GM12891 (cell line): Measurements from ENCODE around the gene GEMIN8.

Experiments
- DNase-seq: peaks from one replicate; pipeline ENCODE4 v3.0.0; 2011; ENCODE audit warnings: low spot score; ENCODE audit not compliant: insufficient read length
- FAIRE-seq: peaks from 2 replicates; lab custom pipeline; 2011; peaks lifted over from hg19 to GRCh38; lab: Jason Lieb, UNC
- PAX5 ChIP-seq: IDR thresholded peaks from 2 replicates; pipeline ENCODE4 v1.6.1; 2011; ENCODE audit warnings: low read length, moderate library complexity, mild to moderate bottlenecking; ENCODE audit not compliant: insufficient read depth, severe bottlenecking
- POLR2A ChIP-seq: IDR thresholded peaks from 2 replicates; pipeline ENCODE4 v1.6.1; 2011; ENCODE audit warnings: low read depth, low read length, control low read depth
- POLR2AphosphoS5 ChIP-seq: IDR thresholded peaks from 2 replicates; pipeline ENCODE4 v1.6.1; 2011; ENCODE audit warnings: low read depth, low read length, control low read depth
- POU2F2 ChIP-seq: IDR thresholded peaks from 2 replicates; pipeline ENCODE4 v1.6.1; 2011; ENCODE audit warnings: low read depth, mild to moderate bottlenecking, control low read depth, low read length, moderate library complexity
- SPI1 ChIP-seq: IDR thresholded peaks from 2 replicates; pipeline ENCODE4 v1.6.1; 2011; ENCODE audit warnings: low read depth, low read length, control low read depth
- TAF1 ChIP-seq: IDR thresholded peaks from 2 replicates; pipeline ENCODE4 v1.6.1; 2011; ENCODE audit warnings: low read depth, low read length, control low read depth

The GEMIN8 gene

GRCh38 chrX:14022019-14022418 lies 7.7 kb downstream of the GEMIN8 start:
- no peak for TF ChIP-seq POU2F2
- no peak for TF ChIP-seq POLR2A
- TF ChIP-seq TAF1: no peak
- TF ChIP-seq PAX5: no peak
- TF ChIP-seq SPI1: no peak
- TF ChIP-seq POLR2AphosphoS5: no peak
- DNase-seq (no peak), FAIRE-seq (no peak)

- DNase-seq (no peak), FAIRE-seq (no peak)
- no peak for TF ChIP-seq TAF1
- no peak for TF ChIP-seq POLR2AphosphoS5
- TF ChIP-seq POU2F2: no peak
- no peak for TF ChIP-seq SPI1
- no peak for TF ChIP-seq POLR2A
- TF ChIP-seq PAX5: no peak
Measured at GRCh38 chrX:14017399-14017798, 12.3 kb downstream of the GEMIN8 start.

- FAIRE-seq (no peak), DNase-seq (no peak)
- TF ChIP-seq SPI1: no peak
- TF ChIP-seq POLR2AphosphoS5: no peak
- no peak for TF ChIP-seq POLR2A
- TF ChIP-seq TAF1: no peak
- TF ChIP-seq POU2F2: no peak
- TF ChIP-seq PAX5: no peak
Measured at GRCh38 chrX:14015941-14016340, 13.8 kb downstream of the GEMIN8 start.

GRCh38 chrX:14015294-14015693 lies 14.4 kb downstream of the GEMIN8 start:
- no peak for DNase-seq
- no peak for TF ChIP-seq SPI1
- no peak for TF ChIP-seq POLR2A
- TF ChIP-seq POLR2AphosphoS5: no peak
- no peak for TF ChIP-seq PAX5
- no peak for TF ChIP-seq TAF1
- TF ChIP-seq POU2F2: no peak
- FAIRE-seq: no peak

- no peak for TF ChIP-seq POLR2AphosphoS5
- no peak for TF ChIP-seq POU2F2
- no peak for TF ChIP-seq SPI1
- no peak for TF ChIP-seq POLR2A
- no peak for TF ChIP-seq TAF1
- no peak for TF ChIP-seq PAX5
- DNase-seq (no peak), FAIRE-seq (peak; percentile 80)
Measured at GRCh38 chrX:14014526-14014925, 15.2 kb downstream of the GEMIN8 start.

GRCh38 chrX:14013054-14013453 lies 16.6 kb downstream of the GEMIN8 start:
- peak; percentile 68 for FAIRE-seq
- no peak for TF ChIP-seq TAF1
- no peak for TF ChIP-seq POLR2AphosphoS5
- TF ChIP-seq SPI1: no peak
- no peak for TF ChIP-seq POLR2A
- no peak for TF ChIP-seq PAX5
- DNase-seq: no peak

- DNase-seq (no peak), FAIRE-seq (no peak)
- no peak for TF ChIP-seq SPI1
- TF ChIP-seq POU2F2: no peak
- no peak for TF ChIP-seq POLR2AphosphoS5
- no peak for TF ChIP-seq TAF1
- no peak for TF ChIP-seq POLR2A
- no peak for TF ChIP-seq PAX5
Measured at GRCh38 chrX:14010566-14010965, 19.1 kb downstream of the GEMIN8 start.

- FAIRE-seq: peak; percentile 57
- no peak for TF ChIP-seq TAF1
- no peak for TF ChIP-seq POU2F2
- TF ChIP-seq POLR2A: no peak
- TF ChIP-seq PAX5: no peak
- no peak for TF ChIP-seq SPI1
- no peak for TF ChIP-seq POLR2AphosphoS5
- no peak for DNase-seq
Measured at GRCh38 chrX:14006540-14006939, 23.2 kb downstream of the GEMIN8 start.

GRCh38 chrX:14003876-14004425 lies 25.7 kb downstream of the GEMIN8 start:
- DNase-seq (no peak), FAIRE-seq (no peak)
- no peak for TF ChIP-seq PAX5
- TF ChIP-seq SPI1: no peak
- TF ChIP-seq TAF1: no peak
- no peak for TF ChIP-seq POU2F2
- no peak for TF ChIP-seq POLR2A
- no peak for TF ChIP-seq POLR2AphosphoS5

- DNase-seq: no peak
- TF ChIP-seq TAF1 (no peak), PAX5 (no peak), POLR2AphosphoS5 (no peak), POLR2A (no peak), SPI1 (no peak)
- no peak for FAIRE-seq
Measured at GRCh38 chrX:14003028-14003427, 26.7 kb downstream of the GEMIN8 start.
